T-helper 1 cell treated with Interleukin-12 subunit alpha and Interleukin-12 subunit beta and Interleukin-4 antibody, amounts not matched to agents 30 μg/mL and 1 μg/mL, for 36 hours (primary cell): Measurements from ENCODE around the gene ZNF614.
"Not testable (repeated sequence)": the region's sequence is repeated elsewhere in the genome, so short reads cannot be mapped to it uniquely, and the experiment has no call there.

Source experiments
- H3K27ac Mint-ChIP-seq: one replicate; pipeline ENCODE4 v1.8.0; 2021; ENCODE audit warnings: mild to moderate bottlenecking, mixed read lengths
- H3K27me3 Mint-ChIP-seq: one replicate; pipeline ENCODE4 v1.8.0; 2021; ENCODE audit warnings: low read depth, mixed read lengths
- H3K36me3 Mint-ChIP-seq: one replicate; pipeline ENCODE4 v1.8.0; 2021; ENCODE audit warnings: low read depth, mixed read lengths
- H3K4me1 Mint-ChIP-seq: one replicate; pipeline ENCODE4 v1.8.0; 2021; ENCODE audit warnings: low read depth, mixed read lengths
- H3K4me3 Mint-ChIP-seq: one replicate; pipeline ENCODE4 v1.8.0; 2021; ENCODE audit warnings: mild to moderate bottlenecking, moderate library complexity, mixed read lengths
- H3K9me3 Mint-ChIP-seq: one replicate; pipeline ENCODE4 v1.8.0; 2021; ENCODE audit warnings: mixed read lengths

Gene ZNF614

DNA sequence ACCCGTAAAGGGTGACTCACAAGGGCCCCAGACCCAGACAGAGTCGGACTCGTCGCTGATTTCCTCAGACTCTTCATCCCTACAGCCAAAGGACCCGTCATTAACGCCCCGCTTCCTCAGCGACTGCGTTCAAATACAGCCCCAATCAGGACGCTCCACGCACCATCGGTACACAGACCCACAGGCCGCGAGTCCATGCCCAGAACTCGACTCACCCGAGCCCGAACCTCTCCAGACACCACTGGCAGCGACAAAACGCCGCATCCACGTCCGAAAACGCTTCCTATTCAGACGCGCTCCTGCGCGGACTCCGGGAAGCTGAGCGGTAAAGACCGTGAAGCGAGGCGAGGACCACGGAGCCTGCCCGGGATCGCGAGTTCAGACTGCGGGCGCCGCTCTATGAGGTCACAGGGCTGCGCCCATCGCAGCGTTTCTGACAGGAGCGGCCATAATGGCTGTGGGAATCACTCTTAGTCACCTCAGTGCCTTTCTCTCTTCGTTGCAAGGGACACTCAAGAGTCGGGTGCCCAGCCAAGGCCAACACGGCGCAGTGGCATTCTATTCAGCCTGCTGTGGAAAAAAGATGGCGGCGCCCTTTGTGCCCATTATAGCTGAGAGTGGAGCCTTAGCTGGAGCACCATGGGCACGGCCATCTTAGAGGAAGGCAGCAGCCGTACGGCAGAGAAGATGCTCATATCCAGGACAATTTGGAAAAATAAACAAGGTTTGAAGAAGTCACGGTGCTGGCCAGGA, at the start of gene ZNF614:
Gene ZNF614, minus strand, starts transcription at position 353 of the 753 bp plus-strand sequence. CDS start 2,634 bp downstream, outside the sequence.
- Mint-ChIP-seq H3K4me1 (peaks cover 16% of the 10 kb centered on the region), H3K9me3 (peaks cover 63% of the 10 kb centered on the region), H3K36me3 (peaks cover 63% of the 10 kb centered on the region), H3K27me3 (no peaks in the 10 kb centered on the region), H3K4me3 (peak within 1 kb of the TSS; percentile 88), H3K27ac (peak within 1 kb of the TSS; percentile 94)

DNA sequence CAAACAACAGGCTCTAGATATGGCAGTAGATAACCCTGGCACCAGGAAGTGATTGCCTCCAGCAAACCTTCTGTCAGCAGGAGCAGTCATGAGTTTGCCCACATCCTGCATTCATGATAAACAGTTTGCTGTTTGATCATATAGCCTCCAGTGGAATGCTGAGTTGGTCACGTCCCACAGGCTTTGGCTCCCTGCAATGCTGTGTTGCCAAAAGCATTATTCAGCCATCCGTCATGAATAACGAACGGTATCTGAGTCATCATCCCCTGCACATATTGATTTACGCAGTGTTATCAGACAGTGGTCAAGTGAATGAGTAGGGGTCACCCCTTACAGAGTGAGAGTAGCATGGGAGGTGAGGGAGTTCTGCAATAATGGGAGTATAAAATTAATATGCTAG, 42.3 kb upstream of the ZNF614 start:
- Mint-ChIP-seq H3K9me3 (peaks cover 86% of the 10 kb centered on the region), H3K36me3 (peaks cover 84% of the 10 kb centered on the region), H3K4me1 (no peaks in the 10 kb centered on the region), H3K27ac (no peak overlapping the region), H3K27me3 (no peaks in the 10 kb centered on the region), H3K4me3 (no peak overlapping the region)

DNA sequence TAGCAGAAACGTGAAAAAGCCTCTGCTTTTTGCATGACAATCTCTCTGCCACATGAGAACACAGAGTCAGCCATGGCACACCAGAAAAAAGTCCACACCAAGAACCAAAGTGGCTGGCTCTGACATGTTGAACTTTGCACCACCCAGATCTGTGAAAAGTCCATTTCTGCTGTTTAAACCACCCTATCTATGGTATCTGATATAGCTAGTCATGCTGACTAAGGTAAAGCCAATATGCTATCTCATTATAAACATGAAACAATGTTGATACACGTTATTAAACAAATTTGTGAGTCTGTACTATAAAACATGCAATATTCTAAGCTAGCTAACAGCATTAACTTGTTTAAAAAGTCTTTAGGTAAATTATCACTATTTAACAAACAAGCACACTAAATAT, 41.5 kb upstream of the ZNF614 start:
- no peak overlapping the region for H3K4me3 Mint-ChIP-seq
- H3K4me1 Mint-ChIP-seq, result no peaks in the 10 kb centered on the region
- H3K27me3 Mint-ChIP-seq, result no peaks in the 10 kb centered on the region
- peaks cover 83% of the 10 kb centered on the region for H3K36me3 Mint-ChIP-seq
- no peak overlapping the region for H3K27ac Mint-ChIP-seq
- H3K9me3 Mint-ChIP-seq, result peaks cover 86% of the 10 kb centered on the region

DNA sequence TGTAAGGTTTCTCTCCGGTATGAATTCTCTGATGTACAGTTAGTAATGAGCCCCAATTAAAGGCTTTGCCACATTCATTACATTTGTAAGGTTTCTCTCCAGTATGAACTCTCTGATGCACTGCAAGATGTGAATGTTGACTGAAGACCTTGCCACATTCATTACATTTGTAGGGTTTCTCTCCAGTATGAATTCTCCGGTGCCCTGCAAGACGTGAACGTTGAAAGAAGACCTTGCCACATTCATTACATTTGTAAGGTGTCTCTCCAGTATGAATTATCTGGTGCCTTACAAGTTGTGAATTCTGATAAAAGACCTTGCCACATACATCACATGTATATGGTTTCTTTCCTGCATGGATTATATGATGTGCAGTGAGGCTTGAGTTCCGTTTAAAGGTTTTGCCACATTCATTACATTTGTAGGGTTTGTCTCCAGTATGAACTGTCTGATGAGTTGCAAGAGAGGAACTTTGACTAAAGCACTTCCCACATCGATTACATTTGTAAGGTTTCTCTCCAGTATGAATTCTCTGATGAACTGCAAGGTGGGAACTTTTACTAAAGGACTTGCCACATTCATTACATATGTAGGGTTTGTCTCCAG, 38.2 kb upstream of the ZNF614 start:
- H3K27ac Mint-ChIP-seq, result no peak overlapping the region
- H3K9me3 Mint-ChIP-seq, result peaks cover 72% of the 10 kb centered on the region
- H3K4me3 Mint-ChIP-seq, result no peak overlapping the region
- H3K36me3 Mint-ChIP-seq, result peaks cover 59% of the 10 kb centered on the region
- H3K4me1 Mint-ChIP-seq, result no peaks in the 10 kb centered on the region
- H3K27me3 Mint-ChIP-seq, result no peaks in the 10 kb centered on the region

DNA sequence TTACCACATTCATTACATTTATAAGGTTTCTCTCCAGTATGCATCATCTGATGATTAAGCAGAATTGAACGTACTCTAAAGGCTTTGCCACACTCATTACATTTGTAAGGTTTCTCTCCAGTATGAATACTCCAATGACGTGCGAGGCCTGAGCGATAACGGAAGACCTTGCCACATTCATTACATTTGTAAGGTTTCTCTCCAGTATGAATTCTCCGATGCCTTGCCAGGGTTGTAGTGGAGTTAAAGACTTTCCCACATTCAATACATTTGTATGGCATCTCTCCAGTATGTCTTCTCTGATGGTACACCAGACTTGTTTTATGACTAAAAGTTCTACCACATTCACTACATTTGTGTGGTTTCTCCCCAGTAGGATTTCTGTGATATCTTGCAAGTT, 37.2 kb upstream of the ZNF614 start:
- Mint-ChIP-seq H3K36me3 (peaks cover 49% of the 10 kb centered on the region), H3K27me3 (no peaks in the 10 kb centered on the region), H3K27ac (no peak overlapping the region), H3K9me3 (peaks cover 72% of the 10 kb centered on the region), H3K4me3 (no peak overlapping the region), H3K4me1 (no peaks in the 10 kb centered on the region)

DNA sequence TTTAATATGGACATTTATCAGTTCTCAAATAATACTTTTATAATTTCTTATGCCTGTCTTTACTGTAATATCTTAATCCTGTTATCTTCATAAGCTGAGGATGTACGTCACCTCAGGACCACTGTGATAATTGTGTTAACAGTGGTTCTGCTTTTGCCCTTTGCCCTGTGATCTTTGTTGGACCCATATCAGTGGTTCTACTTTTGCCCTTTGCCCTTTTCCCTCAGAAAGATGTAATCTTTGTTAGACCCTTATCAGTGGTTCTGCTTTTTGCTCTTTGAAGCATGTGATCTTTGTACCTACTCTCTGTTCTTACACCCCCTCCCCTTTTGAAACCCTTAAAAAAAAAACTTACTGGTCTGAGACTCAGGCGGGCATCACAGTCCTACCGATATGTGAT, 28.3 kb upstream of the ZNF614 start:
- H3K4me3 Mint-ChIP-seq, H3K27me3 Mint-ChIP-seq, H3K27ac Mint-ChIP-seq, H3K4me1 Mint-ChIP-seq: not testable (repeated sequence)
- Mint-ChIP-seq H3K9me3 (peaks cover 88% of the 10 kb centered on the region), H3K36me3 (peaks cover 26% of the 10 kb centered on the region)

DNA sequence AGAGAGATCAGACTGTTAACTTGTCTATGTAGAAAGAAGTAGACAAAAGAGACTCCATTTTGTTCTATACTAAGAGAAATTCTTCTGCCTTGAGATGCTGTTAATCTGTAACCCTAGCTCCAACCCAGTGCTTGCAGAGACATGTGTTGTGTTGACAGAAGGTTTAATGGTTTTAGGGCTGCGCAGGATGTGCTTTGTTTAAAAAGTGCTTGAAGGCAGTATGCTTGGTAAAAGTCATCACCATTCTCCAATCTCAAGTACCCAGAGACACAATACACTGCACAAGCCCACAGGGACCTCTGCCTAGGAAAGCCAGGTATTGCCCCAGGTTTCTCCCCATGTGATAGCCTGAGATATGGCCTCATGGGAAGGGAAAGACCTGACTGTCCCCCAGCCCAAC, 23.6 kb upstream of the ZNF614 start:
- Mint-ChIP-seq H3K36me3 (peaks cover 38% of the 10 kb centered on the region), H3K9me3 (peaks cover 73% of the 10 kb centered on the region), H3K4me1 (peaks cover 16% of the 10 kb centered on the region)
- H3K4me3 Mint-ChIP-seq, H3K27ac Mint-ChIP-seq, H3K27me3 Mint-ChIP-seq: not testable (repeated sequence)

DNA sequence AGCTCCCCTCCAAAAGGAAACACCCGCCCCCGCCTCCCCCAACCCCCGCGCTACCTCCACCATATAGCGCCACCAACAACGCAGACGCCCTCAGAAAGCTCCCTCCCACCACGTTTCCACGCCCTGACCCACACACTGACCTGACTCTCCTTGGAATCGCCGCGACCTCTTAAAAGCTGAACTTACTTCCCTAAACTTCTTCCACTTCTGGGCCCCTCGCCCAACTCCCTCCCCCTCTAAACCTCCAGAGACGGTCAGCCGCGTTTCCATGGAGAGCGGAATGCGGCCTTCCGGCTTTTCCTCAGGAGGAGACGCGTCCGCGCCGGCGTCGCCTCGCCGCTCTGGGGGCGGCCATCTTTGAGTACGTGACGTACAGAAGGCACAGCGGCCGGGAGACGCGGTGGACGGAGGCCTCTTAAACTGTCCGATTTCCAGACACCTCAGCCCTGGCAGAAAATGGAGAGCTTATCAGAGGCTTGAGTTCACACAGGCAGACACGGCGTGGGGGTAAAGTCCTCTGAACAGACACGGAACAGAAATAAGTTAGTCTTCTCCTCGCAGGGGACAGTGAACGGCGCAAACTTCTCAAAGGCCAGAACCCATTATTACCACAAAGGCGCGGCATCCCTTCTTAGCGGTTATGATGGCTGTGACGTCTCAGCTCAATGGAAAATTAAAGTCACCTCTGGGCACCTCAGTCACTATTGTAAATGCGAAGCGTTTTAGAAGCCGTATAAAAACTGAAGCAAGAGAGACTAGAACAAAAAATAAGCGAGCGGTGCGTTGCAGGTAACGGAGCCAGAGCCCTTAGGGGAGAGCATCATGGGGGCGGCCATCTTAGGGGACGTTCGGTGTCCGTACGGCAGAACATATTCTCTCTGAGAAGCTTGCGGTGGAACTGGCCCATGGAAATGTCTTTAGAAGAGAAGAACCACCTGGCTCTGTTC, 20.6 kb upstream of the ZNF614 start, which contains the start of gene ZNF432:
Gene ZNF432, minus strand, starts transcription at position 284 of the 947 bp plus-strand sequence. CDS start 1,970 bp downstream, outside the sequence.
- Mint-ChIP-seq H3K27me3 (no peaks in the 10 kb centered on the region), H3K4me1 (peaks cover 16% of the 10 kb centered on the region), H3K9me3 (peaks cover 63% of the 10 kb centered on the region), H3K4me3 (peak within 1 kb of the TSS; percentile 99), H3K27ac (peak within 1 kb of the TSS; percentile 100), H3K36me3 (peaks cover 48% of the 10 kb centered on the region)

DNA sequence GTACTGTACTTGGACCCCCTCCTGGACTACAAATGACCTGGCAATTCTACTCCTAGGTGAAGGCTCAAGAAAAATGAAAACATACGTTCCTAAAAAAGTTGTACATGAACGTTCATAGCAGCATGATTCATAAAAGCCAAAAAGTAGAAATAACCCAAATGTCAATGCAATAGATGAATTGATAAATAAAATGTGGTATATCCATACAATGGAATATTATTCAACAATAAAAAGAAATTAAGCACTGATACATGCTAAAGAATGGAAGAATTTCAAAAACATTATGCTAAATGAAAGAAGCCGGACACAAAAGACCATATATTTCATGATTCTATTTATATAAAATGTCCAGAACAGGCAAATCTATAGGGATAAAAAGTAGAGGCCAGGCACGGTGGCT, 11.0 kb upstream of the ZNF614 start:
- H3K27ac Mint-ChIP-seq, result no peak overlapping the region
- no peaks in the 10 kb centered on the region for H3K27me3 Mint-ChIP-seq
- peaks cover 91% of the 10 kb centered on the region for H3K36me3 Mint-ChIP-seq
- peaks cover 73% of the 10 kb centered on the region for H3K9me3 Mint-ChIP-seq
- no peak overlapping the region for H3K4me3 Mint-ChIP-seq
- H3K4me1 Mint-ChIP-seq, result no peaks in the 10 kb centered on the region

DNA sequence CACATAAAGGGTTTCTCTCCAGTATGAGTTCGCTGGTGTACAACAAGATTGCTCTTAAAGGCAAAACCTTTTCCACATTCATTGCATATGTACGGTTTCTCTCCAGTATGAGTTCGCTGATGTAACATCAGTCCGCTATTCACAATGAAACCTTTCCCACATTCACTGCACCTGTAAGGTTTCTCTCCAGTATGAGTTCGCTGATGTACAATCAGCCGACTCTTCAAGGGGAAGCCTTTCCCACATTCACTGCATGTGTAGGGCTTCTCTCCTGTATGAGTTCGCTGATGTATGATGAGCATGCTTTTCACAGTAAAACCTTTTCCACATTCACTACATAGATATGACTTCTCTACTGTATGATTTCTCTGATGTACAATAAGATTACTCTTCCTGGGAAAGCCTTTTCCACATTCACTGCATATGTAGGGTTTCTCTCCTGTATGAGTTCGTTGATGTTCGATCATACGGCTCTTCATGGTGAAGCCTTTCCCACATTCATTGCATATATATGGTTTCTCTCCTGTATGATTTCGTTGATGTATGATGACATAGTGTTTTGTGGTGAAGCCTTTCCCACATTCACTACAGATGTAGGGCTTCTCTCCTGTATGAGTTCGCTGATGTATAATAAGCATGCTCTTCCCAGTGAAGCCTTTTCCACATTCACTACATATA, 6.0 kb upstream of the ZNF614 start:
- H3K27ac Mint-ChIP-seq, result no peak overlapping the region
- H3K4me1 Mint-ChIP-seq, result no peaks in the 10 kb centered on the region
- peaks cover 73% of the 10 kb centered on the region for H3K36me3 Mint-ChIP-seq
- H3K27me3 Mint-ChIP-seq, result no peaks in the 10 kb centered on the region
- peaks cover 72% of the 10 kb centered on the region for H3K9me3 Mint-ChIP-seq
- no peak overlapping the region for H3K4me3 Mint-ChIP-seq

DNA sequence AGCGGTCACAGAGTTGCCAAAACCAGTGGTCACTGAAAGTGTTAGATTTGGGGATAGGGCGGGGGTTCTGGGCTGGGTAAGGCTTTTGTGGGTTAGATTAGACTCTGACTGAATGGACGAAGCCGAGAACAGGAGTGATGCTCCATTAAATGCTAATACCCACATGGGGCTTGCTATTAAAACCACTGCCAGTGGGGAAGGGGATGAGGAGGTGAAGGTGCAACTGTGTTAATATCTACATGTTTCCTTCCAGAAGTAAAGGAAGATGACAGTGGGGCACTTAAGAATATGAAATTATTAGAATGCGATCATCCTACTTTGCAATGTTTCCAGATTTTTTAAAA, 573 bp upstream of the ZNF614 start:
- Mint-ChIP-seq H3K27me3 (no peaks in the 10 kb centered on the region), H3K9me3 (peaks cover 63% of the 10 kb centered on the region), H3K4me3 (peak overlapping the region; percentile 88), H3K4me1 (peaks cover 16% of the 10 kb centered on the region), H3K36me3 (peaks cover 63% of the 10 kb centered on the region), H3K27ac (peak overlapping the region; percentile 94)

DNA sequence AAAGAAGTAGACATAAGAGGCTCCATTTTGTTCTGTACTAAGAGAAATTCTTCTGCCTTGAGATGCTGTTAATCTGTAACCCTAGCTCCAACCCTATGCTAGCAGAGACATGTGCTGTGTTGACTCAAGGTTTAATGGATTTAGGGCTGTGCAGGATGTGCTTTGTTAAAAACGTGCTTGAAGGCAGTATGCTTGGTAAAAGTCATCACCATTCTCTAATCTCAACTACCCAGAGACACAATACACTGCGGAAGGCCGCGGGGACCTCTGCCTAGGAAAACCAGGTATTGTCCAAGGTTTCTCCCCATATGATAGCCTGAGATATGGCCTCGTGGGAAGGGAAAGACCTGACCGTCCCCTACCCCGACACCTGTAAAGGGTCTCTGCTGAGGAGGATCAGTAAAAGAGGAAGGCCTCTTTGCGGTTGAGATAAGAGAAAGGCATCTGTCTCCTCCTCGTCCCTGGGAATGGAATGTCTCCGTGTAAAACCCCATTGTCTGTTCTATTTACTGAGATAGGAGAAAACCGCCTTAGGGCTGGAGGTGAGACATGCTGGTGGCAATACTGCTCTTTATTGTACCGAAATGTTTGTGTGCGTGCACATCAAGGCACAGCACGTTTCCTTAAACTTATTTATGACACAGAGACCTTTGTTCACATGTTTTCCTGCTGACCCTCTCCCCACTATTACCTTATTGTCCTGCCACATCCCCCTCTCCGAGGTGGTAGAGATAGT, 1.8 kb downstream of the ZNF614 start:
- not testable (repeated sequence) for H3K4me3 Mint-ChIP-seq, H3K27me3 Mint-ChIP-seq, H3K27ac Mint-ChIP-seq
- peaks cover 16% of the 10 kb centered on the region for H3K4me1 Mint-ChIP-seq
- H3K36me3 Mint-ChIP-seq, result peaks cover 70% of the 10 kb centered on the region
- H3K9me3 Mint-ChIP-seq, result peaks cover 64% of the 10 kb centered on the region

DNA sequence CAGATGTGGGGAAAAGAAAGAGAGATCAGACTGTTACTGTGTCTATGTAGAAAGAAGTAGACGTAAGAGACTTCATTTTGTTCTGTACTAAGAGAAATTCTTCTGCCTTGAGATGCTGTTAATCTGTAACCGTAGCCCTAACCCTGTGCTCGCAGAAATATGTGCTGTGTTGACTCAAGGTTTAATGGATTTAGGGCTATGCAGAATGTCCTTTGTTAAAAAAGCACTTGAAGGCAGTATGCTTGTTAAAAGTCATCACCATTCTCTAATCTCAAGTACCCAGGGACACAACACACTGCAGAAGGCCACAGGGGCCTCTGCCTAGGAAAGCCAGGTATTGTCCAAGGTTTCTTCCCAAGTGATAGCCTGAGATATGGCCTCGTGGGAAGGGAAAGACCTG, 3.7 kb downstream of the ZNF614 start:
- H3K9me3 Mint-ChIP-seq, result peaks cover 71% of the 10 kb centered on the region
- peaks cover 18% of the 10 kb centered on the region for H3K4me1 Mint-ChIP-seq
- peaks cover 80% of the 10 kb centered on the region for H3K36me3 Mint-ChIP-seq
- H3K27ac Mint-ChIP-seq, H3K27me3 Mint-ChIP-seq, H3K4me3 Mint-ChIP-seq: not testable (repeated sequence)

DNA sequence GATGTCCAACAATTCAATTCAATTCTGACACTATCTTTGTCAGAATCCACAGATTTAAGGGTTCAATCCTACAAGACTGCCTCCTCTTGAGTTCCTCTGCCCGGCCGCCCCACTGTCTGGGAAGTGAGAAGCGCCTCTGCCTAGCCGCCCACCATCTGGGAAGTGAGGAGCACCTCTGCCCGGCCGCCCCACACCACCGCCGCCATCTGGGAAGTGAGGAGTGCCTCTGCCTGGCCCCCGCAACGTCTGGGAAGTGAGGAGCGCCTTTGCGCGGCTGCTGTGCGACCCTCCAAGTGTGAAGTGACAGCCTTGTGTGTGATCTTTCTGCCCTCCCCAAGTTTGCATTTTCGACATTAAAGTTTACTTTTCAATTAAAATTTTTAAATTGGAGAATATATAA, 6.0 kb downstream of the ZNF614 start:
- H3K9me3 Mint-ChIP-seq, result peaks cover 81% of the 10 kb centered on the region

More for the DNA sequence above, 6.0 kb downstream of the ZNF614 start:
- Mint-ChIP-seq H3K4me3 (no peak overlapping the region), H3K4me1 (peaks cover 7% of the 10 kb centered on the region), H3K27me3 (no peaks in the 10 kb centered on the region), H3K36me3 (peaks cover 91% of the 10 kb centered on the region), H3K27ac (no peak overlapping the region)
